DOHH2 (cell line): ENCODE measurements around the gene CGN.

ENCODE experiments used
- CTCF ChIP-seq: fragments of 200-600 bp; sonication (generic); IDR thresholded peaks from one replicate; pipeline ENCODE4 v1.5.1; 2014; ENCODE audit warnings: antibody characterized with exemption, mild to moderate bottlenecking, low read depth, low read length; ENCODE audit not compliant: poor library complexity, severe bottlenecking
- EZH2phosphoT487 ChIP-seq: fragments of 200-600 bp; sonication (generic); IDR thresholded peaks from 2 replicates; pipeline ENCODE4 v1.6.1; 2017; ENCODE audit warnings: borderline replicate concordance, mild to moderate bottlenecking, antibody characterized with exemption, low read length, moderate library complexity, mixed read lengths

GRCh38 chr1:151536499-151536898, 25.3 kb downstream of the CGN start:
- TF ChIP-seq CTCF (no peak), EZH2phosphoT487 (no peak)
